ENCODE measurements around the gene TELO2. TPM values are rescaled to one million over a fixed set of nuclear protein-coding genes. Genes with fewer than 3 reads are reported as not detected.

TELO2 gene
- total RNA-seq, 1 donor from 2014 or later: 17.7 TPM

GRCh38 chr16:1489077-1489476 lies 4.1 kb upstream of the TELO2 start:
- no peak for TF ChIP-seq CTCF (IDR thresholded peaks at IDR 0.05; ENCODE audit: borderline replicate concordance)
- DNase-seq: no peak

GRCh38 chr16:1491327-1491726 lies 1.8 kb upstream of the TELO2 start:
- intact Hi-C loops (cut with micrococcal nuclease): loop anchor here (10.0 kb wide), 1 partner anchor 73 kb away; no protein-coding TSS in a partner anchor
- no peak overlapping the region for H3K27ac ChIP-seq (replicated peaks)
- TF ChIP-seq CTCF (IDR thresholded peaks at IDR 0.05; ENCODE audit: borderline replicate concordance): no peak
- H3K36me3 ChIP-seq: peaks cover 15% of the 10 kb centered on the region
- peaks cover 36% of the 10 kb centered on the region for H3K4me1 ChIP-seq
- H3K27me3 ChIP-seq (ENCODE audit: low read depth): no peaks in the 10 kb centered on the region
- no peaks in the 10 kb centered on the region for H3K9me3 ChIP-seq (replicated peaks)
- no peak overlapping the region for H3K4me3 ChIP-seq
- DNase-seq: no peak

More at GRCh38 chr16:1489077-1489476, 4.1 kb upstream of the TELO2 start:
- Histone ChIP-seq H3K4me1 (peaks cover 16% of the 10 kb centered on the region), H3K27me3 (ENCODE audit: low read depth) (no peaks in the 10 kb centered on the region), H3K9me3 (replicated peaks) (no peaks in the 10 kb centered on the region), H3K36me3 (no peaks in the 10 kb centered on the region), H3K27ac (replicated peaks) (no peak overlapping the region), H3K4me3 (no peak overlapping the region)
- intact Hi-C loops (cut with micrococcal nuclease): no loop called here

GRCh38 chr16:1492082-1492922 lies 858 bp upstream of the TELO2 start:
- Histone ChIP-seq H3K36me3 (peaks cover 25% of the 10 kb centered on the region), H3K4me3 (peak overlapping the region; percentile 85), H3K4me1 (peaks cover 36% of the 10 kb centered on the region), H3K27ac (replicated peaks) (peak overlapping the region; percentile 89), H3K27me3 (ENCODE audit: low read depth) (no peaks in the 10 kb centered on the region), H3K9me3 (replicated peaks) (no peaks in the 10 kb centered on the region)
- no peak for TF ChIP-seq CTCF (IDR thresholded peaks at IDR 0.05; ENCODE audit: borderline replicate concordance)
- DNase-seq: no peak
- intact Hi-C loops (cut with micrococcal nuclease): loop anchor here (10.0 kb wide), 1 partner anchor 72 kb away; no protein-coding TSS in a partner anchor

- Histone ChIP-seq H3K36me3 (peaks cover 38% of the 10 kb centered on the region), H3K4me3 (peak overlapping the region; percentile 85), H3K4me1 (peaks cover 36% of the 10 kb centered on the region), H3K27me3 (ENCODE audit: low read depth) (no peaks in the 10 kb centered on the region), H3K27ac (replicated peaks) (peak overlapping the region; percentile 89), H3K9me3 (replicated peaks) (no peaks in the 10 kb centered on the region)
- intact Hi-C loops (cut with micrococcal nuclease): loop anchor here (10.0 kb wide), 1 partner anchor 71 kb away; no protein-coding TSS in a partner anchor
- DNase-seq: no peak
- TF ChIP-seq CTCF (IDR thresholded peaks at IDR 0.05; ENCODE audit: borderline replicate concordance): no peak
Measured at GRCh38 chr16:1493746-1494094, 560 bp downstream of the TELO2 start.

- H3K27ac ChIP-seq (replicated peaks): peak overlapping the region; percentile 89
- peak overlapping the region; percentile 85 for H3K4me3 ChIP-seq
- H3K9me3 ChIP-seq (replicated peaks): no peaks in the 10 kb centered on the region
- TF ChIP-seq CTCF (IDR thresholded peaks at IDR 0.05; ENCODE audit: borderline replicate concordance): peak; percentile 76
- H3K27me3 ChIP-seq (ENCODE audit: low read depth): no peaks in the 10 kb centered on the region
- peaks cover 42% of the 10 kb centered on the region for H3K36me3 ChIP-seq
- DNase-seq: peak; percentile 68
- intact Hi-C loops (cut with micrococcal nuclease): loop anchor here (10.0 kb wide), 1 partner anchor 71 kb away; no protein-coding TSS in a partner anchor
- peaks cover 36% of the 10 kb centered on the region for H3K4me1 ChIP-seq
Measured at GRCh38 chr16:1494129-1494640, 1.0 kb downstream of the TELO2 start.

Measured in left ventricle myocardium inferior (tissue), 1 donor.